GM21717 (cell line): ENCODE measurements around the gene DACT1.

ENCODE experiments used
- ATAC-seq: cut with Tn5 transposase; IDR thresholded peaks from one replicate; pipeline ENCODE4 v1.9.1; 2021; ENCODE audit warnings: mild to moderate bottlenecking, moderate library complexity; ENCODE audit not compliant: unreplicated experiment

The DACT1 gene

DNA sequence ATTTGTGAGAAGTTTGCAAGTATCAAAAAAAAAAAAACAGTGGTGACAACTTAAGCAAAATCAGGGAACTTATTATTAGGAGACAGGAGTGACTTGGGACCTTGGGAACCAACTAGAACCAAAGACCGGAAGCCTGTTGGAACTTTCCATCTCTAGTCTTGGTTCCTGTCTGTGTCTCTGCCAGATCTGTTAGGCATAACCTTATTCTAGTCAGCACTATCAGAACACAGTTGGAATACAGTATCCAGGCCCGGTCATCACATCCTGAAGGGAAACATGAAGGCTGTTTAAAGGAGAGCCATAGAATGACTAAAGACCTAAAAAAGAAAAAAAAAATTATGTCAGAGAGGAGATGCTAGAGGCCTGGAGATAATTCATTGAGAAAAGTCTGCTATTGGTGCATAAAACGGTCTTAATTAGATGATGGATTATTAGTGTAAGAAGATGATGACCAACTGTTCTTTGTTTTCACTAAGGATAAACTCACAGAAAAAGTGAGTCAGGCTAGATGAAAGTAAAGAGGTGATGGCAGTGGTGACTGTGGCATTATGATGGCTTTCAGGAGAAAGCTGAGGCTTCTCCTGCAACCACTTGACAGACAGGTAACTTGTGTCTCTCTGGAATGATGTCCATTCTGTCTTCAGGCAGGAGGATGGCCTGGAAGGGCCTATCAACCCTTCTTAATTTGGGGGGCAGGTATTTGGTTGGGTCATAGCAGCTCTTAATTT, 28.2 kb downstream of the DACT1 start:
- no peak for ATAC-seq

DNA sequence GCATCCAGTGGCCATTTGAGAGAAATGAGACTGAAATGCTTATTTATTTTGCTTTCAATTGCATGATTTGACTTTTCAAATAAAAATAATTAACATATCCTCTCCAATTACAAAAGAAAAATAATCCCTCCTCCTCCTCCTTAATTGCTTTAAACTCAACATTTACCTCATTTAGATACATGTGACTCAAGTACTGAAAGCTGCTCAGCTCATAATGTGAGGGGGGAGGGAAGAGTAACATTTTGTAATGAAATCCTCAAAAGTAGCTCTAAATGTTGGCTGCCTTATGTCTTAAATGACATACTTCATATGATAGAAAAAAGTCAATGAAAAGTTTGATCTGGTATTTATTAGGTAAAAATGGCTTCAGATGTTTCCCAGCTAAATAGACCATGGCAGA, 29.0 kb downstream of the DACT1 start:
- no peak for ATAC-seq

DNA sequence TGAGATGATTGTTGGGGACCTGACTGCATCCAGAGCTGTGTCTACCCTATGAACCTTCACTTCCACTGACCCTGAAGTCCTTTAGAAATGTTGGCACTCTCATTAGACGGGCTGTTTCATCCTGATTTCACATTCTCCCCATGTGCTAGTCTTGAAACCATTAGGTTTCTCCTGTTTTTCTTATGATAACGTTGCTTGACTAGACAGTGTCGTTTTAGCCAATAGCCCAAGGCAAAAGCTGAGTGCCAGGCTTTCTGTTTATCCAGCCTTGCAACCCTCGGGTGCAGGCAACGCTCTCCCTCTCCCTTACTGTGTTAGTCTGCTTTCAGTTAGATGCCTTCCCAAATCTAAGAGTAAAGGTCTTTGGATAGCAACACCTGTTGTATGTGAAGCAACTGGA, 30.1 kb downstream of the DACT1 start:
- ATAC-seq = no peak

DNA sequence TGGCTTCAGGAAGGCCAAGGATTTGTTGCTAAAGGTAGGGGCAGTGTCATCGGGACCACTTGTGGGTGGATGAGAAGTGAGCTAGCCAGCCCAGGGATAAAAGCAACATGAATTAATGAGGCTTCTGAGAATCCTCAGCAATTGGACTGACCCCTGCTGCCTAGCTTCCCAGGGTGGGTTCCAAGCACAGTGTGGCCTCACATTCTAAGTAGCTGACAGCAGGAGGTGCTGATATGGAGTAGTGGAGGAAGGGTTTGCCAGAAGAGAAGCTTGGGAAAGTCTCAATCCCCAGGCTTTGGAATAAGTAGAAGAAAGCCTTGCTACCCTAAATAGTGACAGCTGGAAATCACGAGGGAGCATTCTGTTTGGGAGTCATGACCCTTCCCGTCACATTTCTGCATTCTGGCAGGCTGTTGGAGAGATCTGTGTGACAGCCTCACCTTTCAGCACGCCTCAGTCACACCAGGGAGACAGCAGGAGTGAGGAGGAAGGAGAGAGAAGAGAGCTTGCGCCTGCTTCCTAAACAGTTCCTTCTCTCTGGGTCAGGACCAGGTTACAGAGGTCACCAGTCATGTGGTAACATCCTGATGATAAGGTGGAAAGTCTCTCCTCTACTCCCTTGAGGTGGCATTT, 31.2 kb downstream of the DACT1 start:
- ATAC-seq = no peak

DNA sequence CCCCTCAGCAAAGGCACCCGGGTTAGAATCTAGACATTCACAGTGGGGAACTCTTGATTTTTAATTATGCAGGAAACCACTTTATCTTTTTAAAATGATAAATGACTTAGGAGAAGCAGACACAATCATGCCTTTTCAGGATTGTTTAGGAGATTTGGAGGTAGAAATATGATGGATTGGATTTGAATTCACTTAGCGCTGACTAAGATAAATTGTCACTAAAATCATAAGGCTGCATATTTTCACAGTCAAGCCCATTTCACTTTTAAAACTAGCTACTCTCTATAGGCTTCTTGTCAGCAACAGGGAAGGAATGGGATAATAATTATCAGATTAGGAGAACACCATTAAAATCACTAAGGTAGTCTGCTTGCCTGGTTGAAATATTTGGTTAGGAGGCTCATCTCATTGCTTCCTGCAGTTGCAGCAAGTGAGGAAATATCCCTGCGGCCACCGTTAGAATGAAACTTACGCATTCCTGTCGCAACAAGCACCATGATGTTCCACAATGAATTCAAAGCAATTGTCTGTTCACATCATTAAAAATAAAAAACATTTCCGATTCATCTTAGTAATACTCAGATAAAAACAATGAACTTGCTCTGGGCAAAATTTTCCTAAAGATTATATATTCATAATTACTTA, 31.9 kb downstream of the DACT1 start:
- ATAC-seq = no peak

DNA sequence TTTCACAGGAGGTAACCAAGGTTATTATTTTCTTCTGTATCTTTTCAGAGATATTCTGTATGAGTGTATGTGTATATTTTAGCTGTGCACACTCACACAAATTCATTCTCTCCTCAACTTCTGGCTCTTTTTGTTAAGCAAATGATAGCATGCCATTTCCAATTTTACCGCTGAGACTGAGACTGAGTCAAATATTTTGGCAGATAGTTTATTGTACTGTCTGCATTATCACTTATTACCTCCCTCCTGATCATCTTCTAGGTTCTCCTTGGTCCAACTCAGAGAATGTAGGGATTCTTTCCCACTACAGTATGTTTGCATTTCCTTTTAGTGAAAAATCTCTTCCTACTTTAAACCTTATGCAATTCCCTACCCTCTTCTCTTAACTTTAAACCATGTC, 33.3 kb downstream of the DACT1 start:
- ATAC-seq = no peak

DNA sequence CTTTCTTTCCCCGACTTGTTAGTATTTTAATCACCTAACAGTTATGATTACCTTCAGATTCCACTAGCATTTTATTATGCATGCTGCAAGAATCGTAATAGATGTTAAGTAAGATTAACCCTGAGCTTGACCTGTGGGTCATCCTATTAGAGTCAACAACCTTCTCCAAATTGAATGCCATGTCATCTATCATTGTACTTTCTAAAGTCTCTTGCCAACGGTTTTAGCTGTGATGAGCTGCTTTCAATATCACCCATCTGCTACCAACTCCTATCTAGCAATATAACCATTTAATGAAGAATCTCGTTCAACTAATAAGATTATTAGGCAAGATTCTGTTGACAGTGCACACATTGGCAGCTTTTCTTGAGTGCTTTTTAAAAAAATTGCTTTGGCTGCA, 33.7 kb downstream of the DACT1 start:
- ATAC-seq = no peak

DNA sequence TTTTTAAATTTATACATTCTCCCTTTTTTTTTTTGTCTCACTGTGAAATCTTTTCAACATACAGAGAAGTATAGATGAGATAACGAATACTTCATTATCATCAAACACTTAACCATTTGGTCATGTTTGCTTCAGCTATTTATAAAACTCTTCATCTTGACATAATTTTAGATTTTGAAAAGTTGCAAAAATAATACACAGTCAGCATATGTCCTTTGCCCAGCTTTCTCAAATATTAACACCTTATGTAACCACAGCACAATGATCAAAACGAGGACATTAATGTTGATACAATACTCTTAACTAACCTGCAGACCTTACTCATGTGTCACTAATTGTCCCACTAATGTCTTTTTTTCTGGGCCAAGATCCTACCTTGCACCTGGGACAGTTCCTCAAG, 36.0 kb downstream of the DACT1 start:
- ATAC-seq = no peak

DNA sequence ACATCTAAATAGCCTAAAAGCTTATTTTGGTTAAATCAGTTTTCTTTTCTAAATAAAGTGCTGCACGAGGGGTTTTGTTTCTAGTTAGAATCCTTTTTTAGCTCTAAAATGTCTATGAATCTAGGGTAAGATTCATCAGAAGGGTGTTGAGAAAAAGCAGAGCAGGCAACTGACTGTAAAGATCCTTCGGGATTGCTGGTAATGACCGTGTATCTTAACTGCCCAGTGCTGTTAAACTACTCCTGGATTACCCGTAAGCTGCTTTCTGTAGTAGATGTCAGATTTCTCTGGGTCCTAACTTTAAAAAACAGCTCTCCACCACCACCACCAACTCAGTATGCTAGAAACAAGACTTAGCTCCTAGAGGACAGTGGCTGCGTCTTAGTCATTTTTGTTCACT, 39.2 kb downstream of the DACT1 start:
- ATAC-seq = no peak

DNA sequence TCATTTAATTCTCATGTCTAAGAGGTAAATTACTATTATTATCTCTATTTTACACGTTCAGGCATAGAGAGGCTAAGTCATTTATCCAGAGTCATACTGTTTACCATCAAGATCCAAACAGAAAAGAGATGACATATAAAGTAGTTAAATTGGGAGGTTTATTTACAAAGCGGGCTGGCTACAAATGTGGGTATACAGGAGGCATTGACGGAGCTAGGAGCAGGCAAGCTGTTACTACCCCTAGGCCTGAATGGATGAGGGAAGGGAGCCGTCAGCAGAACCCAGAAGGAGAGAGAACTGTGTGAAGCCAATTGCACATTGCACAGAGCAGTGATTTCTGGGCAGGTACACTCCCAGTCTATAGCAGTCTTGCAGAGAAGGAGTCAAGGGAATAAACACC, 39.8 kb downstream of the DACT1 start:
- ATAC-seq = no peak

DNA sequence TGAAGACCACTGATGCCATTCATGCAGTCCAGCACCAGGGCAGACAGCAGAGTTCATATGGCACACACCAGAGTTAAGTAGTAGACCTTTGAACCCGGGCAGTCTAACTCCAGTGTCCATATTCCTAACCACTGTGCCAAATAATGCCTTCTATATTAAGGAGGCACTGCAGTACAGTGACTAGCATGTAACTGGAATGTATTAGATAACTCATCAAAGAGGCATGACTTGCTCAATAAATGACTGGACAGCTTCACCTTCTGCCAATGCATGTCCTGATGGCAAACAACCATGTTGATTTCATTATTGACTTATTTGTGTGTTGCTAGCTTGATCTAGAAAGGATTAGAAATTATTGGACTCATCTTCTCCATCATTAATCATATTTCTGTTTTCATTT, 40.2 kb downstream of the DACT1 start:
- ATAC-seq = no peak

DNA sequence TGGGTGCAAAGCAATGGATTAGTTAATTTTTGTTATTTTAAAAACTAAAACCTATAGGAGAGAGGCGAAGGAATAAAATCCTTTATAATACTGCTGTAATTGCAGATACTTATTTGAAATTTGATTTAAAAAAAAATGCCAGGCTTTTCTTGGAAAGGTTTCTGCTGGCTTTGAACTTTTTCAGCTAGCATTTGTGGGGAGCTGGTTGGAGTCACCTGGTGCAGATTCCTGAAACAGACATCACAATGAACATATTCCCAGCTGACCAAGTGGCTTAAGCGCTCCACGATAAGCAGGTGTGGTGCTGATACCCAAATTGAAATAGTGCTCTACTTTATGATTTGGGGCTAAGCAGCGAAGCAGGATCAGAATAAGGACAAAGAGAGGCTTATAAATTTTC, 42.9 kb downstream of the DACT1 start:
- no peak for ATAC-seq

DNA sequence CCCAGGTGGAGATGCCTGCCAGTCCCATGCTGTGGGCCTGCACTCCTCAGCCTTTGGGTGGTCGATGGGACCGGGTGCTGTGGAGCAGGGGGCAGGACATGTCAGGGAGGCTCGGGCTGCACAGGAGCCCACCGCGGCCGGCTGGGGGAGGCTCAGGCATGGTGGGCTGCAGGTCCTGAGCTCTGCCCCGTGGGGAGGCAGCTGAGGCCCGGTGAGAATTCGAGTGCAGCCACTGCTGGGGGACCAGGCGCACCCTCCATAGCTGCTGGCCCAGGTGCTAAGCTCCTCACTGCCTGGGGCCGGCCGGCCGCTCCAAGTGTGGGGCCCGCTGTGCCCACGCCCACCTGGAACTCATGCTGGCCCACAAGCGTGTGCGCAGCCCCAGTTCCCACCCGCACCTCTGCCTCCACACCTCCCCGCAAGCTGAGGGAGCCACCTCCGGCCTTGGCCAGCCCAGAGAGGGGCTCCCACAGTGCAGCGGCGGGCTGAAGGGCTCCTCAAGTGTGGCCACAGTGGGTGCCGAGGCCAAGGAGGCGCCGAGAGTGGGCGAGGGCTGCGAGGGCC, 49.6 kb downstream of the DACT1 start:
- ATAC-seq = no peak

DNA sequence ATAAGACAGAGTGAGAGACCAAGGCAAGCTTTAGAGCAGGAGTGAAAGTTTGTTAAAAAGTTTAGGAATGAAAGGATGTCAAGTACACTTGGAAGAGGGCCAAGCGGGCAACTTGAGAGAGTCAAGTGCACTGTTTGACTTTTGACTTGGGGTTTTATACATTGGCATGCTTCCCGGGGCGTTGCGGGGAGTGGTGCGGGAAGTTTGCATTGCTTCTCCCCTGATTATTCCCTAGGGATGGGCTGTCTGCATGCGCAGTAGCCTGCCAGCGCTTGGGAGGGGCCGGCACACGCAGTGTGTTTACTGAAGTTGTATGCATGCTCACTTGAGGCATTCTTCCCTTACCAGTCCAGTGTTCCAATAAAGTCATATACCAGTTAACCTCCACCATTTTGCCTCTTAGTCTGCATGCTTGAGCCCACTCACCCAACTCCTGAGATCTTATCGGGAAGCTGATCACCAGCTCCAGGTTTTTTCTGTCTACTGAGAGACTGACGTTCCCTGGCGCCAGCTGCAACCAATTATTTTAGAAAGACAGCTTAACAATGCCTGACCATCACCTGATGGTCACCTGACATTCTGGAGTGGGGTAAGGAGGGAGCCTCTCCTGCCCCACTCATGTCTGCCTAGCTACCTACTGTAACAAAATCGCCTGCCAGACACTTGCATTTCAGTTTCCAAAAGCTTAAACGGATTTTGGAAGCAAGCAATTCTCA, 53.2 kb downstream of the DACT1 start:
- ATAC-seq = no peak

DNA sequence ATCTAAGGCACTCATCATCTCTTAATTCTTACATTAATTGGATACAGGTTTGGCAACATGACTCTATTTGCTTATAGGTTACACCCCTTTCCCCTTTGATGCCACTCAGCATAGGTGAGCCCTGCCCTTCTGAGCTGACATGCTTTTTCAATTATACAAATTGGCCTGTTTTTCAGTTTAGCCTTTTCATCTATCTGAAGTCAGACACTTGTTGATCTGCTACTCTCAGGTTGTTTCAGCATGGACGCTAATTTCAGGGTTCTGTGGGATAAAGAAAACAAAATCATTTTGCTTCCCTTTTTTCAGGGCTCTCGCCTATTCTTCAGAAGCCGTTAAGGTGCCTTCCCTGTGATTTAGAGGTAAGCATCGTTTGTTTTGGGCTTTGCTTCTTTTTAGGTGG, 55.3 kb downstream of the DACT1 start:
- no peak for ATAC-seq

DNA sequence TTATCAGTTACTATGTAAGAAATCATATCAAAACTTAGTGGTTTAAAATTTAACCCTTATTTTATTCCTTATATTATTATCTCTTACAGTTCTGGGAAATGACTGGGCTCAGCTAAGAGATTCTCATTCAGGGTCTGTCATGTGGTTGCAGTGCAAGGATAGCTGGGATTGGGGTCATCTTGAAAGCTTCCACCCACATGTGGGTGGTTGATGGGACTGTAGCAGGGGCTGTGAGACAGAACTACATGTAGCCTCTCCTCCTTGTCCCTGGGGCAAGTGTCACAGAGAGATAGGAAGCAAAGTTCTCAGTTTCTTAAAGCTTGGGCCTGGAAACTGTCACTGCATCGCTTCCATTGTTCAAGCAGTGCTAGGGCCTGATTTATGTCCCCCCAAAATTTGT, 57.8 kb downstream of the DACT1 start:
- ATAC-seq = no peak

DNA sequence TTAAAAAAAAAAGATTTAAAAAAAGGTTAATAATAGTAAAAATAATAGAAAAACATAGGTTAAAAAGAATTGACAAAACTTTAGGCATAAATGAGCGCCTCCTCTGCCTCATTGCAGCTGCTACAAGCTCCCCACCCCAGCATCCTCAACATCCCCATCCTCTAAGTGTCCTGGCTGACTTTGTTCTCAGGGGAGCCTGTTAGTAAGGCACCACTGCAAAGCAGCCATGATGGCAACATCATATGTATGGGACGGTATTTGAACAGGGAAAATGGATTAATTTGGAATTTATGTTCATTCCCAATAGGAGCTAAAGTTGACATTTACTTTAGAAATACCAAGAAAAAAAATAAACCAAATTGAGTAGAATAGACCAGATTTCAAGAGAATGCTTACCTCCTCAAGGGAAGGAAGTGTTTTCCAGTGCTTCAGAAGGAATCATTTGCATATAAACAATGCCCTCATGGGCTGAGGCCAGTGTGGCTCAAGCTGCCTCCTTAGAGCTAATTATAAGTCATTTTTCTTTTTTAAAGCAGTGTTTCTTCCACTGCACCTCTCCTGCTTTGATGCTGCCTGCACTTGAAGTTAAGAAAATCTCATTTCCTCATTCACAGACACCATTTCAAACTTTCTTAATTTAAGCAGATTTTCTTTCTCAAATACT, 59.6 kb downstream of the DACT1 start:
- no peak for ATAC-seq
